Body of pancreas (tissue), 4 donors: ENCODE data around the gene NT5C2. TPM values are rescaled to one million over a fixed set of nuclear protein-coding genes. Genes with fewer than 3 reads are reported as not detected.
"Not testable (repeated sequence)": the region's sequence is repeated elsewhere in the genome, so short reads cannot be mapped to it uniquely, and the experiment has no call there.

Experiments used
- ATAC-seq: fragments of 150-250 bp; one replicate; pipeline ENCODE4 v1.9.1; 2016
- DNase-seq, 4 donors: peaks; one replicate each; pipeline ENCODE4 v3.0.0-alpha.2; 2019
- H3K27ac ChIP-seq, 4 donors: fragments of 200-600 bp; sonication (generic); 1 replicate in 3 of 4; 2 replicates in 1 of 4; pipeline versions ENCODE4 v1.5.1 to v1.6.1; 2016 to 2019; ENCODE audit warnings: mild to moderate bottlenecking in 1 of 4, mixed read lengths in 1 of 4, moderate library complexity in 1 of 4
- H3K27me3 ChIP-seq, 2 donors: fragments of 200-600 bp; sonication (generic); one replicate each; pipeline ENCODE4 v1.6.0; 2016; ENCODE audit warnings: mild to moderate bottlenecking in 1 of 2
- H3K36me3 ChIP-seq, 2 donors: fragments of 200-600 bp; sonication (generic); replicated peaks in 1 of 2; 2 replicates each; pipeline ENCODE4 v1.5.1; 2016; ENCODE audit warnings: low read depth in 2 of 2; ENCODE audit not compliant: insufficient read depth in 1 of 2
- H3K4me1 ChIP-seq: fragments of 200-600 bp; sonication (generic); one replicate; pipeline ENCODE4 v1.6.0; 2016
- H3K4me3 ChIP-seq, 2 donors: fragments of 200-600 bp; sonication (generic); 1 replicate in 1 of 2; 2 replicates in 1 of 2; pipeline ENCODE4 v1.5.1; 2016 to 2019
- H3K9me3 ChIP-seq, 3 donors: fragments of 200-600 bp; sonication (generic); 1 replicate in 2 of 3; 2 replicates in 1 of 3; pipeline ENCODE4 v1.5.1; 2016
- CTCF ChIP-seq, 7 experiments: fragments of 450-650 bp in 4 of 7; fragments of 200-600 bp in 3 of 7; sonication (generic) in 3 of 7; IDR thresholded peaks; one replicate each; pipeline ENCODE4 v1.5.1; 2016 to 2019; ENCODE audit warnings: antibody characterized with exemption in 7 of 7
- POLR2A ChIP-seq, 3 donors: fragments of 450-650 bp; IDR thresholded peaks; one replicate each; pipeline ENCODE4 v1.6.1; 2016; ENCODE audit warnings: antibody characterized with exemption in 3 of 3, mild to moderate bottlenecking in 2 of 3
- WGBS, 2 donors: methylation state at CpG; one replicate each; pipeline ENCODE4 v1.1.5; 2017; 5-methylcytosine and 5-hydroxymethylcytosine counted together
- intact Hi-C: fragments of 100-400 bp; cut with DNase I; formaldehyde crosslinking; loops from one replicate; pipeline ENCODE4 v1.15.1; 2023
- total RNA-seq, 2 donors: library from RNA; depleted of rRNA; stranded (reverse); fragments of >200 nt; gene quantifications; one replicate each; pipeline ENCODE4 v1.1.0, GENCODE V29; 2016

Gene NT5C2
- total RNA-seq, 2 donors from 2014 or later = 32.0 to 43.1 TPM

GRCh38 chr10:103145046-103145445, 48.0 kb downstream of the NT5C2 start:
- TF ChIP-seq CTCF (IDR thresholded peaks at IDR 0.05) (no peak), POLR2A (IDR thresholded peaks at IDR 0.05) (no peak)
- no peaks in the 10 kb centered on the region for H3K9me3 ChIP-seq
- peak overlapping the region in 3 of 4 donors; percentile 0 to 28 (median 20) for H3K27ac ChIP-seq
- no peak overlapping the region for H3K4me3 ChIP-seq
- 94 to 97% methylated on average over 1 of the region's 1 CpG for WGBS, 2 donors
- no peak for DNase-seq
- ATAC-seq = no peak
- H3K4me1 ChIP-seq = peaks cover 22% of the 10 kb centered on the region
- no peaks in the 10 kb centered on the region for H3K27me3 ChIP-seq
- intact Hi-C loops = no loop called here
- H3K36me3 ChIP-seq = peaks cover 0 to 1% of the 10 kb centered on the region in 2 donors

- peaks cover 22% of the 10 kb centered on the region for H3K4me1 ChIP-seq
- no peaks in the 10 kb centered on the region for H3K9me3 ChIP-seq
- 88 to 98% methylated on average over 2 of the region's 2 CpGs for WGBS, 2 donors
- H3K4me3 ChIP-seq = no peak overlapping the region
- H3K27ac ChIP-seq = no peak overlapping the region
- TF ChIP-seq POLR2A (IDR thresholded peaks at IDR 0.05) = no peak
- intact Hi-C loops = no loop called here
- H3K27me3 ChIP-seq = no peaks in the 10 kb centered on the region
- peaks cover 0 to 1% of the 10 kb centered on the region in 2 donors for H3K36me3 ChIP-seq
- ATAC-seq (no peak), DNase-seq (no peak)
Observed at GRCh38 chr10:103144041-103144440, 49.0 kb downstream of the NT5C2 start.

GRCh38 chr10:103143641-103144040, 49.4 kb downstream of the NT5C2 start:
- peaks cover 22% of the 10 kb centered on the region for H3K4me1 ChIP-seq
- H3K9me3 ChIP-seq, intact Hi-C loops, DNase-seq, H3K4me3 ChIP-seq, ATAC-seq, H3K27ac ChIP-seq, H3K36me3 ChIP-seq, H3K27me3 ChIP-seq: not testable (repeated sequence)
- WGBS, 2 donors = 89 to 90% methylated on average over 3 of the region's 3 CpGs

GRCh38 chr10:103141950-103142349, 51.1 kb downstream of the NT5C2 start:
- 81 to 83% methylated on average over 2 of the region's 2 CpGs for WGBS, 2 donors
- Histone ChIP-seq H3K4me3 (no peak overlapping the region), H3K27ac (no peak overlapping the region), H3K9me3 (no peaks in the 10 kb centered on the region), H3K36me3 (peaks cover 0 to 5% of the 10 kb centered on the region in 2 donors), H3K27me3 (no peaks in the 10 kb centered on the region), H3K4me1 (peaks cover 22% of the 10 kb centered on the region)
- no peak for DNase-seq
- intact Hi-C loops = no loop called here
- ATAC-seq = no peak
- TF ChIP-seq POLR2A (IDR thresholded peaks at IDR 0.05) = no peak

GRCh38 chr10:103140469-103140868, 52.6 kb downstream of the NT5C2 start:
- H3K4me1 ChIP-seq = peaks cover 10% of the 10 kb centered on the region
- no peak for ATAC-seq
- DNase-seq = no peak
- no peak overlapping the region for H3K27ac ChIP-seq
- WGBS, 2 donors = 25 to 36% methylated on average over 1 of the region's 1 CpG
- no peak for TF ChIP-seq CTCF (IDR thresholded peaks at IDR 0.05)
- TF ChIP-seq POLR2A (IDR thresholded peaks at IDR 0.05) = no peak
- H3K4me3 ChIP-seq = no peak overlapping the region
- H3K36me3 ChIP-seq = peaks cover 0 to 5% of the 10 kb centered on the region in 2 donors
- H3K9me3 ChIP-seq = no peaks in the 10 kb centered on the region
- intact Hi-C loops = no loop called here
- no peaks in the 10 kb centered on the region for H3K27me3 ChIP-seq

- Histone ChIP-seq H3K27ac (no peak overlapping the region), H3K4me1 (peaks cover 3% of the 10 kb centered on the region), H3K4me3 (no peak overlapping the region), H3K36me3 (peaks cover 0 to 5% of the 10 kb centered on the region in 2 donors), H3K9me3 (no peaks in the 10 kb centered on the region), H3K27me3 (no peaks in the 10 kb centered on the region)
- 96 to 100% methylated on average over 3 of the region's 3 CpGs for WGBS, 2 donors
- intact Hi-C loops = no loop called here
- ATAC-seq = no peak
- TF ChIP-seq POLR2A (IDR thresholded peaks at IDR 0.05) (no peak), CTCF (IDR thresholded peaks at IDR 0.05) (no peak)
- no peak for DNase-seq
Observed at GRCh38 chr10:103139803-103140202, 53.3 kb downstream of the NT5C2 start.

- DNase-seq, intact Hi-C loops, H3K9me3 ChIP-seq, H3K4me1 ChIP-seq, ATAC-seq, H3K27ac ChIP-seq, H3K36me3 ChIP-seq, H3K4me3 ChIP-seq, H3K27me3 ChIP-seq: not testable (repeated sequence)
- 88 to 97% methylated on average over 3 of the region's 3 CpGs for WGBS, 2 donors
Observed at GRCh38 chr10:103135168-103135567, 57.9 kb downstream of the NT5C2 start.
